M059J (cell line): Measurements from ENCODE around the gene GRIN3B. TPM values are rescaled to one million over a fixed set of nuclear protein-coding genes. Genes with fewer than 3 reads are reported as not detected.

ENCODE experiments used
- DNase-seq: peaks from one replicate; pipeline ENCODE4 v3.0.0-alpha.2; 2012; ENCODE audit warnings: low read depth
- total RNA-seq: library from RNA; depleted of rRNA; stranded (reverse); fragments of >200 nt; shearing (Covaris generic); gene quantifications from 2 replicates; pipeline ENCODE4 v1.2.3, GENCODE V29; 2014

GRIN3B gene
- total RNA-seq, 1 experiment from 2014 or later: not detected

GRCh38 chr19:1041272-1041834 lies 41.1 kb downstream of the GRIN3B start:
- no peak for DNase-seq

DNA sequence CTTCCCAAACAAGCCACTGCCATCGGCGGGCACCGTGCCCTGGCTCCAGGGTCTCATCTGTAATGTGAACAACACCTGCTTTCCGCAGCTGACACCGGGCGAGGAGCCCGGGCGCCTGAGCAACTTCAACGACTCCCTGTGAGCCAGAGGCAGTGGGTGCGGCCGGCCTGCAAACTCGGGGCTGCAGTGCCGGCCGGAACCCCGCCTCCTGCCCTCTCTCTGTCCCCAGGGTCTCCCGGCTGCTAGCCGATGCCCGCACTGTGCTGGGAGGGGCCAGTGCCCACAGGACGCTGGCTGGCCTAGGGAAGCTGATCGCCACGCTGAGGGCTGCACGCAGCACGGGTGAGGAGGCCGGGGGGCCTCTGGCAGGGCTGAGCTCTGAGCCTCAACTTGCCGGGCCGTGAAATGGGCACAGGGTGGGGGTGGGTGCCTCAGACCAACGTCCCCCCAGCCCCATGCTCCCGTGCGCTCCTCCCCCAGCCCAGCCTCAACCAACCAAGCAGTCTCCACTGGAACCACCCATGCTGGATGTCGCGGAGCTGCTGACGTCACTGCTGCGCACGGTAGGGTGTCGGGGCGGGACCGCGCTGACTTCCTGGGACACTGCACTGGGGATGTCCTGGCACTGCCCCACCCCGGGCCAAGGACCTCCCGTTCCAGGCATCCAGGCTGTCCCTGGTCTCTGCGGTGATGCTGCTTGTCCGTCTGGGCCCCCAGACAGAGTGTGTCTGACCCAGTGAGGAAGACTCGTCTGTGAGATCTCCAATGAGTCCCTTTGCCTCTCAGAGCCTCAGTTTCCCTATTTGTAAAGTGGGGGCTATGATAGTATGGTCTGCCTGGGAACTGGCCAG lies 41.8 kb downstream of the GRIN3B start:
- DNase-seq: no peak

DNA sequence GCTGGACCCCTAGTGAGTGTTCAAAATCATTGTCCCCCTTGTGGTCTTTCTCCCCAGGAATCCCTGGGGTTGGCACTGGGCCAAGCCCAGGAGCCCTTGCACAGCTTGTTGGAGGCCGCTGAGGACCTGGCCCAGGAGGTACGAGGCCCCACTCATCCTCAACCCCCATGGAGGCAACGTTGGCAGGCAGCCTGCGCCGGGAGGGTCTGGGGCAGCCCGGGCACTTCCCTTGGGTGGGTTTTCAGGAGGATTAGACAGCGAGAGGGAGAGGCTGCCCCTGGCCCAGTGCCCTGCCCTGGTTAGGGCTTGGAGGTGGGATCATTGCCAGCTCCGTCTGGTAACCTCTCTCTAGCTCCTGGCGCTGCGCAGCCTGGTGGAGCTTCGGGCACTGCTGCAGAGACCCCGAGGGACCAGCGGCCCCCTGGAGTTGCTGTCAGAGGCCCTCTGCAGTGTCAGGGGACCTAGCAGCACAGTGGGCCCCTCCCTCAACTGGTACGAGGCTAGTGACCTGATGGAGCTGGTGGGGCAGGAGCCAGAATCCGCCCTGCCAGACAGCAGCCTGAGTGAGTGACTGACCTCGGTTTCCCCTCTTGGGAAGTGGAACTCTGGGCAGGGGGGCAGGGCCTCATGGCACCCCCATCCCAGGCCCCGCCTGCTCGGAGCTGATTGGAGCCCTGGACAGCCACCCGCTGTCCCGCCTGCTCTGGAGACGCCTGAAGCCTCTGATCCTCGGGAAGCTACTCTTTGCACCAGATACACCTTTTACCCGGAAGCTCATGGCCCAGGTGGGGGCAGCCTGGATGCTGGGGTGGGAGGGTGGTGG lies 42.7 kb downstream of the GRIN3B start:
- DNase-seq: no peak

DNA sequence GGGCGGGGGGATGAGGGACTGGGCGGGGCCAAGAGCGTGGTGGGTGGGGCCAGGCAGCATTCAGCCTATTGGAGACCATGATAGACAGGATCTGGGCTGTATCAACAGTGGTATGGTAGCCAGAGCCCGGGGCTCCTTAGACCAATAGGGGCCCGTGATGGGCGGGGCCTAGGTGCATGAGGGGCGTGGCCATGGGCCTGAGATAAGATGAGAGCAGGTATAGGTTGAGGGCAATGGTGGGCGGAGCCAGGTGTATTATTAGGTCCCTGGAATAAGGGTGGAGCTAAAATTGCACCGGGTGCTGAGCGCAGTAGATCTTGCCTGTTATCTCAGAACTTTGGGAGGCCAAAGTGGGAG lies 45.0 kb downstream of the GRIN3B start:
- peak; percentile 49 for DNase-seq

DNA sequence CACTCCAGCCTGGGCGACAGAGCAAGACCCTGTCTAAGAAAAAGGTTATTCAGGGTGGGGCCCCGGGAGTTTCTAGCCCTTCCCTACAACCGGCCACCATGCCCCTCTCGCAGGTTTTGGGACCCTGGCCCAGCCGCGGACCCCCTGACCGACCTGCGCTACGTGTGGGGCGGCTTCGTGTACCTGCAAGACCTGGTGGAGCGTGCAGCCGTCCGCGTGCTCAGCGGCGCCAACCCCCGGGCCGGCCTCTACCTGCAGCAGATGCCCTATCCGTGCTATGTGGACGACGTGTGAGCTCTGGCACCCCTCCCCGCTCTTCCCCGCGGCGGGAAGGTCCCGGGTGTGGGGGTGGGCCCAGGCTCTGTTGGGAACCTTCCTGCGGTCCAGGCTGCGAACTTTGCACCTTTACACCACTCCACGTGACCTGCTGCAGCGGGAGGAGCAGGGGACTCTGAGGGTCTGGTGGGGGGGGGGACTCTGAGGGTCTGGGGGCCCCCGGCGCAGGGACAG lies 46.0 kb downstream of the GRIN3B start:
- DNase-seq: no peak

DNA sequence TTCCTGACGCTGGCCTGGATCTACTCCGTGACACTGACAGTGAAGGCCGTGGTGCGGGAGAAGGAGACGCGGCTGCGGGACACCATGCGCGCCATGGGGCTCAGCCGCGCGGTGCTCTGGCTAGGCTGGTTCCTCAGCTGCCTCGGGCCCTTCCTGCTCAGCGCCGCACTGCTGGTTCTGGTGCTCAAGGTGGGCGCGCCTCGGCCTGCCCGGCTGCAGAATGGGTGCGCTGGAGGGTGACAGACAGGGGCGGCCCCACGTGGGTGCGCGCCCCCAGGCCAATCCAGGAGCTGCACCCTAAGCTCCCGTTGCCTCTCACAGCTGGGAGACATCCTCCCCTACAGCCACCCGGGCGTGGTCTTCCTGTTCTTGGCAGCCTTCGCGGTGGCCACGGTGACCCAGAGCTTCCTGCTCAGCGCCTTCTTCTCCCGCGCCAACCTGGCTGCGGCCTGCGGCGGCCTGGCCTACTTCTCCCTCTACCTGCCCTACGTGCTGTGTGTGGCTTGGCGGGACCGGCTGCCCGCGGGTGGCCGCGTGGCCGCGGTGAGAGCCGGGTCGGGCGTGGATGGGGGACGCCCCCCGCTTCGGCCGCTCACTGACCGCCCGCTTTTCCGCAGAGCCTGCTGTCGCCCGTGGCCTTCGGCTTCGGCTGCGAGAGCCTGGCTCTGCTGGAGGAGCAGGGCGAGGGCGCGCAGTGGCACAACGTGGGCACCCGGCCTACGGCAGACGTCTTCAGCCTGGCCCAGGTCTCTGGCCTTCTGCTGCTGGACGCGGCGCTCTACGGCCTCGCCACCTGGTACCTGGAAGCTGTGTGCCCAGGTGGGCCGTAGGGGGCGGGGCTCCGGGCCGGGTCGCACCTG lies 46.8 kb downstream of the GRIN3B start:
- DNase-seq: no peak

GRCh38 chr19:1047696-1048147 lies 47.5 kb downstream of the GRIN3B start:
- no peak for DNase-seq

- no peak for DNase-seq
Observed at GRCh38 chr19:1049106-1049505, 48.9 kb downstream of the GRIN3B start.

- DNase-seq: no peak
Observed at GRCh38 chr19:1049800-1050199, 49.6 kb downstream of the GRIN3B start.

GRCh38 chr19:1050989-1051788 lies 51.0 kb downstream of the GRIN3B start:
- DNase-seq: no peak

DNA sequence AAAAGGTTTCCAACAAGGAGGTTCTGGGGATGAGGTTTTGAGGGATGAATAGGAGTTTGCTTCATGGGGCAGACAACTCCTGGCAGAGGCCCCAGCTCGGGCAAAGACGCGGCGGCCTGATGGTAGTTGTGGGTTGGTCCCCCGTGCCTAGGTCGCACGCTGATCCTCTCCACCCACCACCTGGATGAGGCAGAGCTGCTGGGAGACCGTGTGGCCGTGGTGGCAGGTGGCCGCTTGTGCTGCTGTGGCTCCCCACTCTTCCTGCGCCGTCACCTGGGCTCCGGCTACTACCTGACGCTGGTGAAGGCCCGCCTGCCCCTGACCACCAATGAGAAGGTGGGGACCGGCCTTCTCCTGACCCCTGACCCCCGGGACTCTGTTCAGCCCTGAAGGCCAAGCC lies 51.6 kb downstream of the GRIN3B start:
- no peak for DNase-seq

DNA sequence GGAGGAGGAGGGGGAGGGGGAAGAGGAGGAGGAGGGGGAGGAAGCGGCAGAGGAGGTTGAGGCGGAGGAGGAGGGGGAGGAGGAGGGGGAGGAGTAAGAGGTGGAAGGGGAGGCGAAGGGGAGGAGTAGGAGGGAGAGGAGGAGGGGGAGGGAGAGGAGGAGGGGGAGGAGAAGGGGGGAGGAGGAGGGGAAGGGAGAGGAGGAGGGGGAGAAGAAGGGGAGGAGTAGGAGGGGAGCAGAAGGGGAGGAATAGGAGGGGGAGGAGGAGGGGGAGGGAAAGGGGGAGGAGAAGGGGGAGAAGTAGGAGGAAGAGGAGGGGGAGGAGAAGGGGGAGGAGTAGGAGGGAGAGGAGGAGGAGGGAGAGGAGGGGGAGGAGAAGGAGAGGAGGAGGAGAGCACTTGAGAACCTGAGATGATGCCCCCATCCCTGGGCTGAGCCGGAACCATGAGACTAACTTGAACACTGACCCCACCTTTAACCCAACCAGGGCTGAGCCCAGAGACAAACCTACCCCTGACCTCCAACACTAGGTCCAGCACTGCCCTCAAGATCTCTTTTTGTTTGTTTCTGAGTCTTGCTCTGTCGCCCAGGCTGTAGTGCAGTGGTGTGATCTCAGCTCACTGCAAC lies 52.2 kb downstream of the GRIN3B start:
- no peak for DNase-seq

DNA sequence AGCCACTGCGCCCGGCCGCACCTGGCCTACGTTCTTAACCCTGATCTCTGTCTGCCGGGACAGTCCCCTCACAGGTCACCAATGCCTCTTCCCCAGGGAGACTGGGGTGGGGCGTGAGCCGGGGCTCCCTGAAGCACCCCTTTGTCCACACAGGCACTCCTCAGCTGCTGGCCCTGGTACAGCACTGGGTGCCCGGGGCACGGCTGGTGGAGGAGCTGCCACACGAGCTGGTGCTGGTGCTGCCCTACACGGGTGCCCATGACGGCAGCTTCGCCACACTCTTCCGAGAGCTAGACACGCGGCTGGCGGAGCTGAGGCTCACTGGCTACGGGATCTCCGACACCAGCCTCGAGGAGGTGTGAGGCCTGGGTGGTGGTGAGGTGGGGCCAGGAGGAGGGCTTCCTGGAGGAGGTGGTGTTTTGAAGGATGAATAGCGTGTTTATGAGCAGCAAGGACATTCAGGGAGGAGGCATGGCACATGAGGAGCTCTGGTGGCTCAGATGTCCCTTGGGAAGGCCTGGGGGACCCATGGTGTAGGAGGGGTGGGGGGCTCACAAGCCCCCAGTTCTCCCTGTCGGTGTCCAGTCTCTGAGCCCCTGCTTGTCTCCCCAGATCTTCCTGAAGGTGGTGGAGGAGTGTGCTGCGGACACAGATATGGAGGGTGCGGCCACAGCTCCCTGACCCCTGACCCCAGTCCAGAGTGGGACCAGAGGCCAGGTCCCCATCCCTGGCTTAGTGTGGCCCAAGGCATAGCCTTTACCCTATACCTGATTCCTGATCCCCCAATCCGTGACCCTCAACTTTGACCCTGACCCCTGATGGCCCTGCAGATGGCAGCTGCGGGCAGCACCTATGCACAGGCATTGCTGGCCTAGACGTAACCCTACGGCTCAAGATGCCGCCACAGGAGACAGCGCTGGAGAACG lies 53.2 kb downstream of the GRIN3B start:
- DNase-seq: no peak

DNA sequence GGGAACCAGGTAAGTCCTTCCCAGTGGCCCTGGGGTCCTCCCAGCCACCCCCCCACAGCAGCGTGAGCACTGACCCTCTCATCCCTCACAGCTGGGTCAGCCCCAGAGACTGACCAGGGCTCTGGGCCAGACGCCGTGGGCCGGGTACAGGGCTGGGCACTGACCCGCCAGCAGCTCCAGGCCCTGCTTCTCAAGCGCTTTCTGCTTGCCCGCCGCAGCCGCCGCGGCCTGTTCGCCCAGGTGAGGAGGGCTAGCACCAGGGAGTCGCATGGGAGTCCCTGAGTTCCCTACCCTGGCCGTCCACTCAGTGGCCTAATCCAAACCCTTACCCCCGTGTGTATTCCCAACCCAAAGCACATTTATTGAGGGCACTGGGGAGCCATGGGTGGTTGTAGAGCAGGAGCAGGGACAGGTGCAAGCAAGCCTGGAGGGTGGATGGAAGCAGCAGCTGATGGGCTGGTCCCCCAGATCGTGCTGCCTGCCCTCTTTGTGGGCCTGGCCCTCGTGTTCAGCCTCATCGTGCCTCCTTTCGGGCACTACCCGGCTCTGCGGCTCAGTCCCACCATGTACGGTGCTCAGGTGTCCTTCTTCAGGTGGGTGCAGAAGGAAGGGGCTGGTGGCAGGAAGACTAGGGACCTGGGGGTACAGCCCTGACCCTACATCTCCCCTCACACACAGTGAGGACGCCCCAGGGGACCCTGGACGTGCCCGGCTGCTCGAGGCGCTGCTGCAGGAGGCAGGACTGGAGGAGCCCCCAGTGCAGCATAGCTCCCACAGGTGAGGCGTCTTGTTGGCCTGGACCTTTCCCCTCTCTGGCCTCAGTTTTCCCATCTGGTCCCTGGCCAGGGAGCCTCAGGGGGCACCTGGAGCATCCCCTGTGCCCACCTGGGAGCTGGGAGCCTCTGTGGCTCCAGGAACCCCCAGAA lies 54.1 kb downstream of the GRIN3B start:
- DNase-seq: no peak

- DNase-seq: no peak
Observed at GRCh38 chr19:1055028-1055425, 54.8 kb downstream of the GRIN3B start.

GRCh38 chr19:1055886-1056620 lies 55.8 kb downstream of the GRIN3B start:
- DNase-seq: no peak

GRCh38 chr19:1057176-1057855 lies 57.1 kb downstream of the GRIN3B start:
- peak; percentile 73 for DNase-seq
